Hematopoietic multipotent progenitor cell (in vitro differentiated cells): ENCODE results near the gene GRID2. TPM values are rescaled to one million over a fixed set of nuclear protein-coding genes. Genes with fewer than 3 reads are reported as not detected.
"Not testable (repeated sequence)": the region's sequence is repeated elsewhere in the genome, so short reads cannot be mapped to it uniquely, and the experiment has no call there.

Experiments
- DNase-seq, 3 donors: peaks; one replicate each; pipeline ENCODE4 v3.0.0-alpha.2; 2011 to 2015; ENCODE audit warnings: low read depth in 2 of 3, low spot score in 2 of 3
- total RNA-seq: library from RNA; depleted of rRNA; stranded (reverse); fragments of >200 nt; gene quantifications from one replicate; pipeline ENCODE4 v1.2.3, GENCODE V29; 2012

The GRID2 gene
- total RNA-seq, 1 donor: not detected

- no peak for DNase-seq
Measured at GRCh38 chr4:92433272-92433758, 129.5 kb downstream of the GRID2 start.

GRCh38 chr4:92438722-92439121, 135.0 kb downstream of the GRID2 start:
- DNase-seq: not testable (repeated sequence)

- DNase-seq: not testable (repeated sequence)
Measured at GRCh38 chr4:92442131-92442530, 138.4 kb downstream of the GRID2 start.

GRCh38 chr4:92444143-92444843, 140.5 kb downstream of the GRID2 start:
- DNase-seq: not testable (repeated sequence)

- no peak for DNase-seq
Measured at GRCh38 chr4:92445127-92445526, 141.4 kb downstream of the GRID2 start.

GRCh38 chr4:92447255-92447905, 143.6 kb downstream of the GRID2 start:
- no peak for DNase-seq

GRCh38 chr4:92448176-92448575, 144.4 kb downstream of the GRID2 start:
- DNase-seq: not testable (repeated sequence)

GRCh38 chr4:92450694-92451093, 146.9 kb downstream of the GRID2 start:
- DNase-seq: no peak

GRCh38 chr4:92451782-92452181, 148.0 kb downstream of the GRID2 start:
- DNase-seq: no peak

- DNase-seq: not testable (repeated sequence)
Measured at GRCh38 chr4:92452383-92452782, 148.6 kb downstream of the GRID2 start.

GRCh38 chr4:92455329-92455839, 151.6 kb downstream of the GRID2 start:
- DNase-seq: no peak

GRCh38 chr4:92455951-92456350, 152.2 kb downstream of the GRID2 start:
- no peak for DNase-seq

GRCh38 chr4:92461732-92462131, 158.0 kb downstream of the GRID2 start:
- DNase-seq: no peak

- no peak for DNase-seq
Measured at GRCh38 chr4:92477298-92477697, 173.5 kb downstream of the GRID2 start.

- no peak for DNase-seq
Measured at GRCh38 chr4:92483341-92483740, 179.6 kb downstream of the GRID2 start.

- DNase-seq: no peak
Measured at GRCh38 chr4:92488496-92488895, 184.7 kb downstream of the GRID2 start.

GRCh38 chr4:92497141-92497540, 193.4 kb downstream of the GRID2 start:
- no peak for DNase-seq

- DNase-seq: no peak
Measured at GRCh38 chr4:92501456-92501855, 197.7 kb downstream of the GRID2 start.

GRCh38 chr4:92506933-92507332, 203.2 kb downstream of the GRID2 start:
- DNase-seq: no peak

GRCh38 chr4:92514627-92515026, 210.9 kb downstream of the GRID2 start:
- DNase-seq: no peak

- no peak for DNase-seq
Measured at GRCh38 chr4:92516450-92516849, 212.7 kb downstream of the GRID2 start.

GRCh38 chr4:92519727-92520126, 216.0 kb downstream of the GRID2 start:
- no peak for DNase-seq
